Measurements from ENCODE around the gene STIM1. TPM values are rescaled to one million over a fixed set of nuclear protein-coding genes. Genes with fewer than 3 reads are reported as not detected.
A peak's percentile ranks its signal among the peaks of the same experiment; 100 is the strongest.

STIM1 gene
- total RNA-seq, 1 donor from 2014 or later: 82.6 TPM

DNA sequence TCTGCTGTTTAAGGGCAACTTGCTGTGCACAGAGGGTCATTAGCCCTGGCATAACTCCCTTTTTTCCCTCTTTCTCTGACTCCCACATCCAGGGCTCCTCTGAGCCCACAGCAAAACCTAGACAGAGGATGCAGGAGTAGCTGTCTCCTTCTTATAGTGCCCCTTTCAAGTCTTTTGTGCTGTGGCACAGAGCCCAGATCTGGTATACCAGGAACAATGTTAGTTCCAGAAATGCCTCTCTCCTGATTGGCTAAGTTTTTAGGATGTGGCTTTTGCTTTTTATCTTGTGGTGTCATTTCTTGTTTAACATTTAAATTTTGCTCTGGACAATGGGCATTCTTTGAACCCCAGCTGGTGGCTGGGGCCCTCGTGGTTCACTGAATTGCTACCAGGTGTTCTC lies 213.5 kb downstream of the STIM1 start:
- DNase-seq (ENCODE audit: low read depth): no peak

DNA sequence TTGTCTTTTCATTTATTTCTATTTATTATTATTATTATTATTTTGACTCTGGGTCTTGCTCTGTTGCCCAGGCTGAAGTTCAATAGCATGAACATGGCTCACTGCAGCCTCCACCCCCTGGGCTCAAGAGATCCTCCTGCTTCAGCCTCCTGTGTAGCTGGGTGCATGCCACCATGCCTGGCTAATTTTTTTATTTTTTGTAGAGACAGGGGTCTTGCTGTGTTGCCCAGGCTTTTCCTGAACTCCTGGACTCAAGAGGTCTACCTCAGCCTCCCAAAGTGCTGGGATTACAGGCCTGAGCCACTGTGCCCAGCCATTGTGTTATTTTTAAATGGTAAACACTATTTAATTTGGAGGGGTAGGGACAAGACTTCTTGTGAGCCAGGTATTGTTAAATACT lies 215.9 kb downstream of the STIM1 start:
- DNase-seq (ENCODE audit: low read depth): no peak

GRCh38 chr11:4071914-4072313 lies 216.4 kb downstream of the STIM1 start:
- DNase-seq (ENCODE audit: low read depth): no peak

DNA sequence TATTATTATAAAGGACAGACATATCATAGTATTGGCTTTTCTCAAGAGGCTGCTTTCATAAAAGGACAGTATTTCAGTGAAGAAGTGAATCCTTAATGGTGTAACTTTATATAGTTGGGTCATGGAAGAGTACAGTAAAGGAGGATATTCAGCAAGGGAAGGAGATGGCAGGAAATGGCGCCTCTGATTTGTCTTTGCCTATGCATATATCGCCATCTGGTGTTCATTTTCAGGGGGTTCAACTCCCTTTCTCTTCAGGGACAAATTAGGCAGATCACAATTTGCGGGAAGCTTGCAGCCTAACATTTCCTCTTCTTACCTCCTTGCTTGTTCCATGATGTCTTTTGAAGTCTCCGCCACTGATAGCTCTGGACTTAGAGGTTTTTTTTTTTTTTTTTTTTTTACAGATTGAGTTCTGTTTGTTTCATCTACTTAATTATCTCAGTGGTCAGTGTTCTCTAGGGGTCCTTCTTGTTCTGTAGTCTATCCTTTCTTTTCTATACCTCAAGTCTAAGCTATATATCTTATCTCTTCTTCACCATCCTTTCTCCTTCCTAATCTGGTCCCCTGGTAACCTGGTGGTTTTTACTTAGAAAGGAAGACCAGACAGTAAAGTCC lies 217.3 kb downstream of the STIM1 start:
- DNase-seq (ENCODE audit: low read depth): peak; percentile 72

DNA sequence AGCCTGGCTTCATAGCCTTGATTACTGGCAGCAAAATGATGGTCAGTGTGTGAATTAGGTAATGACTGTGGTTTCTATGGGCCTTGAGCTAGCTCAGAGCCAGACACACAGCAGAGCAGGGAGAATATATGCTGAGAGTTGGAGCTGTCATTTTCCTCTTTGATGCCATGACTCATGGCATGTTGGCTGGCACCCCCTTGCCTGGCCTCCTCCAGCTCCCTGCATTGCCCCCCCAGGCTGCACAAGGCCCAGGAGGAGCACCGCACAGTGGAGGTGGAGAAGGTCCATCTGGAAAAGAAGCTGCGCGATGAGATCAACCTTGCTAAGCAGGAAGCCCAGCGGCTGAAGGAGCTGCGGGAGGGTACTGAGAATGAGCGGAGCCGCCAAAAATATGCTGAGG lies 218.8 kb downstream of the STIM1 start:
- no peak for DNase-seq (ENCODE audit: low read depth)

- no peak for DNase-seq (ENCODE audit: low read depth)
These were observed 221.3 kb downstream of the STIM1 start for GRCh38 chr11:4076774-4077173.

DNA sequence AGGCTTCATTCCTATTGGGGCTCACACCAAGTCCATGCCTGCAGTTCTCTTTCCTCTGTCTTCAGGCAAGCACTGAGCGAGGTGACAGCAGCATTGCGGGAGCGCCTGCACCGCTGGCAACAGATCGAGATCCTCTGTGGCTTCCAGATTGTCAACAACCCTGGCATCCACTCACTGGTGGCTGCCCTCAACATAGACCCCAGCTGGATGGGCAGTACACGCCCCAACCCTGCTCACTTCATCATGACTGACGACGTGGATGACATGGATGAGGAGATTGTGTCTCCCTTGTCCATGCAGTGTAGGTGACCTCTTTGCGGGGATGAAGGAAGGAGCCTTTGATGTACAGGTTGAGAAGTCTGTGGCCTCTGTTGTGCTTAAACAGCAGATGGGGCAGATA lies 227.7 kb downstream of the STIM1 start:
- DNase-seq (ENCODE audit: low read depth): no peak

GRCh38 chr11:4084406-4085125 lies 229.1 kb downstream of the STIM1 start:
- no peak for DNase-seq (ENCODE audit: low read depth)

GRCh38 chr11:4085575-4085974 lies 230.1 kb downstream of the STIM1 start:
- DNase-seq (ENCODE audit: low read depth): no peak

- DNase-seq (ENCODE audit: low read depth): no peak
These were observed 231.3 kb downstream of the STIM1 start for GRCh38 chr11:4086575-4087353.

- DNase-seq (ENCODE audit: low read depth): no peak
These were observed 232.1 kb downstream of the STIM1 start for GRCh38 chr11:4087551-4087950.

- no peak for DNase-seq (ENCODE audit: low read depth)
These were observed 234.8 kb downstream of the STIM1 start for GRCh38 chr11:4090258-4090657.

DNA sequence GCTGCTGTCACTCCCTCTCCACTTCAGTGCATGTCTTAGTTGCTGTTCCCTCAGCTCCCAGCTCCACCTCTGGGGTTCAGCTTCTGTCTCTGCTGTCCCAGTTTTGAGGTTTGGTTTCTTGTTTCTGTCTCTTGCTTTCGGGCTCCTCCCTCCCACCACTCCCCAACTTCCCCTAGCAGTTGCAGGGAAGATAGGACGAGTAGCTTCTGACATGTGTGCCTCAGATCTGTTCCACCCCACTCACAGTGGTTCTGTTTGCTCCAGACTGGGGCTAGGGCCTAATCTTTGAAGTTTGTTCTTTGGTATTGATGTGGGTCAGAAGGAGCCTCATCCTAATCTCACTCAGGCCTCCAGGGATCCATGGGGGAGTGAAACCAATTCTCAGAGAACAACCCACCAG lies 236.6 kb downstream of the STIM1 start:
- no peak for DNase-seq (ENCODE audit: low read depth)

DNA sequence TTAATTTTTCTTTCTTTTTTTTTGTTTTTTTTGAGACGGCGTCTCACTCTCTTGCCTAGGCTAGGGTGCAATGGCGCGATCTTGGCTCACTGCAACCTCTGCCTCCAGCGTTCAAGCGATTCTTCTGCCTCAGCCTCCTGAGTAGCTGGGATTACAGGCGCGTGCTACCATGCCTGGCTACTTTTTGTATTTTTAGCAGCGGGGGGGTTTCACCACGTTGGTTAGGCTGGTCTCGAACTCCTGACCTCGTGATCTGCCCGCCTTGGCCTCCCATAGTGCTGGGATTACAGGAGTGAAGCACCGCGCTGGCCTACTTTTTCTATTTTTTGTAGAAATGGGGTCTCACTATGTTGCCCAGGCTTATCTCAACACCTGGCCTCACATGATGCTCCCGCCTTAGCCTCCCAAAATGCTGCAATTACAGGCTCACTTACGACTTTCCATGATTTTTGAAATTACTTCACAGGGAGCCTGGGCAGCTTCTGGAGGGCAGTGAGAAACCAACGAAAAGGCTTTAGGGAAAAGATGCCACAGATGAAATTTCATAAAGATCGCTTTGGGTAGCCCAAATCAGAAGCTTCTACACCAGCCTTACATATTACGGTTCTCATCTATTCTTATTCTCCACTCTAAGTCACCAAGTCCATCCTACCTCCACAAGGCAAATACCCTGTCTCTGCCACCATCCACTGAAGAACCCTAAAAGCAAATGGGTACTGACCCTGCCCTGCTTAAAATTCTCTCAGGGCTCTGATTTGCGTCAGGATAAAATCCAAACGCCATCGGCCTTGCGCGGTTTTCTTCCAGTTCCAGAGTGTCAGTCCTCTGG lies 238.3 kb downstream of the STIM1 start:
- DNase-seq (ENCODE audit: low read depth): no peak

DNA sequence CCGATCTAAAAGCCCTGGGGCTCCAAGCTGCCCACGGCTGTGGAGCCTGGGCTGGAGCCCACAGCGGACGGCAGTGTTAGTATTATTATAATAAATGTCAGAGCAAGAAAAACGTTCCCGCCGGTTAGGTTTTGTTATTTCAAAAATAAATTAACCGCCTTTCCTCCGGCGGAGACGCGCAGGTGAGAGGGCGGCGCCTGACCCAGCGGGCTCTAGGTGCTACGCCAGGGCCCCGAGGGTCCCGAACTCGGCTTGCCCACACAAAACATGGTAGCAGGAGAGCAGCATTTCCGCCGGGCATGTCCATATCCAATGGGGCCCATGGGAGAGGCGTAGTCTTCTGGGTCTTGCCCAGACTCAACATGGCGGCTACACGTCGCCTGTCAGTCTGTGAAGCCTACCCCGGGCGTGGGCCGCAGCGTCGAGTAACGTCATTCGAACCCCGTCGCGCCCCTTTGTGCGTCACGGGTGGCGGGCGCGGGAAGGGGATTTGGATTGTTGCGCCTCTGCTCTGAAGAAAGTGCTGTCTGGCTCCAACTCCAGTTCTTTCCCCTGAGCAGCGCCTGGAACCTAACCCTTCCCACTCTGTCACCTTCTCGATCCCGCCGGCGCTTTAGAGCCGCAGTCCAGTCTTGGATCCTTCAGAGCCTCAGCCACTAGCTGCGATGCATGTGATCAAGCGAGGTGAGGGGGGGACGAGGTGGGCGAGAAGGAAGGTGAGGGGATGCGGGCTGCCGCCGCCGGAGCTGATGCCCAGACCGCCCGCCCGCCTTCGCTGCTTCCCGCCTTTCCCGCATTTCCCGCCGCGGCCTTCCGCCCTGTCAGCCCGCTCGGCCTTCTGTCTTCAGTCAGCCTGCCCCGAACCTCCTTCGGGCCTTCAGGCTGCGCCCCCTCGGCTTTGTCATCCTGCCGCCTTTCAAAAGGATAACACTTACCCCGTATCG lies 239.2 kb downstream of the STIM1 start, which contains the start of gene RRM1:
Gene RRM1, plus strand, starts transcription at position 452 of the 944 bp plus-strand sequence. Its CDS starts 214 bp downstream, at position 666.
- peak; percentile 91 for DNase-seq (ENCODE audit: low read depth)

DNA sequence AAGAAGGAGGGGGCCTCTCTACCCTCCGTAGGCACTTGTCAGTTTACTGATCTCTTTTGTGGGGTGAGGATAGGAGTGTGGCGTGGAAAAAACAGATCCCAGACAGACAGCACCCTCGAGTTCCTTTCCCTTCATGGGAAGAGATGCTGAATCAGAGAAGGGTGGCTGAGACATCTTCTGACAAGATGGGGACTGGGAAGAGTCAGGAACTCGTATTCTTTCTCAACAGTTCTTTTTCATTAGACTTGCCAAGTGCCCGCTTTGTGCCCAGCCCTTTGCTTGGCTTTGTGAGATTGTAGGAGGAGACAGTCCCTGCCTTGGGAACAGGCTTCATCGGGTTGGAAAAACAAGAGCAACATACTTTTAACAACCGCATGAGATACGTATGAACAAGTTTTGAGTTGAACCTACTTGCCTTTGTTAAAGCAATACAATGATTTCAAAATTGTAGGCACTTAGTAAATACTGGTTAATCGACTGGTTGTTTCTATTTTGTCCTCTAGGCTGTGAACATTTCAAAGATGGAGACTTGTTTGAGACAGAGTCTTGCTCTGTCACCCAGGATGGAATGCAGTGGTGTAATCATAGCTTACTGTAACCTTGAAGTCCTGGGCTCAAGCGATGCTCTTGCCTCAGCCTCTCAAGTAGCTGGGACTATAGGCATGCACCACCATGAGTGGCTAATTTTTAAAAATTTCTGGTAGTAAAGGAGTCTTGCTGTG lies 240.2 kb downstream of the STIM1 start:
- DNase-seq (ENCODE audit: low read depth): peak; percentile 67

DNA sequence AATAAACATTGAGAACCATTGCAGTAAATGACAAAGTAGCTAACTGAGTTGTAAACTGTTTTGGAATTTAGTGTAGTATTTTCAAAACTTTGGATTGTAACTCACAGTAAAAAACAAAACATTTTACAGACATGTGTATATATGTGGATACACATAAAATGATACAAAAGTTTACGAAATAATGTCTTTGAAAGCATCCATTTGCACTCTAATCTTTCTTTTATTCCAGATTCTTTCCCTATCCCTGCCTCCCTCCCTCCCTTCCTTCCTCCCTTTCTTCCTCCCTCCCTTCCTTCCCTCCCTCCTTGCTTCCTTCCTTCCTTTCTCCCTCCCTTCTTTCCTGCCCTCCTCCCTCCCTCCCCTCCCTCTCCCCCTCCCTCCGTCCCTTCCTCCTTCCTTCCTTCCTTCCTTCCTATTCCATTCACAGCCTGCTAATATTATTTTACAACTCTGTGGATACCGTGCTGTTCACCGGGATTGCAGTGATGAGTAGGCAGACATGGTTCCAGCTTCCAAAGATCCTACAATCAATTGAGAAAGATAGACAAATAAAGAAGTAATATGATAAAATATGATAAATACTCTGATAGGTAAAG lies 242.7 kb downstream of the STIM1 start:
- no peak for DNase-seq (ENCODE audit: low read depth)

GRCh38 chr11:4102711-4103110 lies 247.2 kb downstream of the STIM1 start:
- DNase-seq (ENCODE audit: low read depth): no peak

- DNase-seq (ENCODE audit: low read depth): no peak
These were observed 247.8 kb downstream of the STIM1 start for GRCh38 chr11:4103269-4103668.

- no peak for DNase-seq (ENCODE audit: low read depth)
These were observed 250.5 kb downstream of the STIM1 start for GRCh38 chr11:4105916-4106315.
